Measurements from ENCODE around the gene HAUS5.

The HAUS5 gene

GRCh38 chr19:35569281-35569781 lies 43.2 kb upstream of the HAUS5 start:
- H3K4me3 ChIP-seq (ENCODE audit: low read depth, low read length): no peak overlapping the region
- no peak for TF ChIP-seq CTCF (conservative IDR thresholded peaks at IDR 0.05; ENCODE audit: low read depth, low read length)

GRCh38 chr19:35571406-35571965 lies 41.0 kb upstream of the HAUS5 start:
- no peak overlapping the region for H3K4me3 ChIP-seq (ENCODE audit: low read depth, low read length)
- no peak for DNase-seq (ENCODE audit: low read depth)
- no peak for TF ChIP-seq CTCF (conservative IDR thresholded peaks at IDR 0.05; ENCODE audit: low read depth, low read length)

More at GRCh38 chr19:35569281-35569781, 43.2 kb upstream of the HAUS5 start:
- no peak for DNase-seq (ENCODE audit: low read depth)

GRCh38 chr19:35577918-35578317 lies 34.6 kb upstream of the HAUS5 start:
- TF ChIP-seq CTCF (conservative IDR thresholded peaks at IDR 0.05; ENCODE audit: low read depth, low read length): no peak
- no peak for DNase-seq (ENCODE audit: low read depth)
- H3K4me3 ChIP-seq (ENCODE audit: low read depth, low read length): no peak overlapping the region

- TF ChIP-seq CTCF (conservative IDR thresholded peaks at IDR 0.05; ENCODE audit: low read depth, low read length): no peak
- DNase-seq (ENCODE audit: low read depth): no peak
- H3K4me3 ChIP-seq (ENCODE audit: low read depth, low read length): no peak overlapping the region
Measured at GRCh38 chr19:35578707-35579106, 33.8 kb upstream of the HAUS5 start.

GRCh38 chr19:35582760-35583159 lies 29.8 kb upstream of the HAUS5 start:
- no peak for DNase-seq (ENCODE audit: low read depth)
- no peak overlapping the region for H3K4me3 ChIP-seq (ENCODE audit: low read depth, low read length)
- no peak for TF ChIP-seq CTCF (conservative IDR thresholded peaks at IDR 0.05; ENCODE audit: low read depth, low read length)

- DNase-seq (ENCODE audit: low read depth): peak; percentile 9
- no peak for TF ChIP-seq CTCF (conservative IDR thresholded peaks at IDR 0.05; ENCODE audit: low read depth, low read length)
- no peak within 1 kb of the TSS for H3K4me3 ChIP-seq (ENCODE audit: low read depth, low read length)
Measured at GRCh38 chr19:35585848-35586247, 26.7 kb upstream of the HAUS5 start, which contains the start of gene PMIS2. PMIS2 (plus strand) TSS chr19:35586173; CDS start chr19:35586260, 87 bp downstream.

- no peak overlapping the region for H3K4me3 ChIP-seq (ENCODE audit: low read depth, low read length)
- no peak for TF ChIP-seq CTCF (conservative IDR thresholded peaks at IDR 0.05; ENCODE audit: low read depth, low read length)
- DNase-seq (ENCODE audit: low read depth): peak; percentile 68
Measured at GRCh38 chr19:35587321-35587720, 25.2 kb upstream of the HAUS5 start.

All from choroid plexus epithelial cell (primary cell).